Kidney epithelial cell (primary cell): ENCODE data around the gene ARL4C. TPM values are rescaled to one million over a fixed set of nuclear protein-coding genes. Genes with fewer than 3 reads are reported as not detected.

ENCODE experiments used
- DNase-seq: peaks from one replicate; pipeline ENCODE4 v3.0.0-alpha.2; 2010; ENCODE audit warnings: low read depth
- H3K27me3 ChIP-seq: 2 replicates; pipeline ENCODE4 v1.6.0; 2011; ENCODE audit warnings: low read length; ENCODE audit not compliant: control insufficient read depth, insufficient read depth
- H3K36me3 ChIP-seq: 2 replicates; pipeline ENCODE4 v1.5.1; 2011; ENCODE audit warnings: low read length; ENCODE audit not compliant: control insufficient read depth, insufficient read depth
- H3K4me3 ChIP-seq: 2 replicates; pipeline ENCODE4 v1.5.1; 2011; ENCODE audit warnings: low read depth, mild to moderate bottlenecking, control low read depth, low read length
- total RNA-seq: library from RNA; depleted of rRNA; stranded (reverse); fragments of >200 nt; gene quantifications from 2 replicates; pipeline ENCODE4 v1.2.3, GENCODE V29; 2015
- TF ChIP-seq, protein P1 (sequence below): IDR thresholded peaks from 2 replicates; pipeline ENCODE4 v1.5.1; 2011; ENCODE audit warnings: mild to moderate bottlenecking, moderate library complexity, low read length, control low read depth, inconsistent platforms; ENCODE audit not compliant: insufficient read depth, poor library complexity, severe bottlenecking

Gene ARL4C
- total RNA-seq, 1 donor from 2014 or later, result 115 TPM

DNA sequence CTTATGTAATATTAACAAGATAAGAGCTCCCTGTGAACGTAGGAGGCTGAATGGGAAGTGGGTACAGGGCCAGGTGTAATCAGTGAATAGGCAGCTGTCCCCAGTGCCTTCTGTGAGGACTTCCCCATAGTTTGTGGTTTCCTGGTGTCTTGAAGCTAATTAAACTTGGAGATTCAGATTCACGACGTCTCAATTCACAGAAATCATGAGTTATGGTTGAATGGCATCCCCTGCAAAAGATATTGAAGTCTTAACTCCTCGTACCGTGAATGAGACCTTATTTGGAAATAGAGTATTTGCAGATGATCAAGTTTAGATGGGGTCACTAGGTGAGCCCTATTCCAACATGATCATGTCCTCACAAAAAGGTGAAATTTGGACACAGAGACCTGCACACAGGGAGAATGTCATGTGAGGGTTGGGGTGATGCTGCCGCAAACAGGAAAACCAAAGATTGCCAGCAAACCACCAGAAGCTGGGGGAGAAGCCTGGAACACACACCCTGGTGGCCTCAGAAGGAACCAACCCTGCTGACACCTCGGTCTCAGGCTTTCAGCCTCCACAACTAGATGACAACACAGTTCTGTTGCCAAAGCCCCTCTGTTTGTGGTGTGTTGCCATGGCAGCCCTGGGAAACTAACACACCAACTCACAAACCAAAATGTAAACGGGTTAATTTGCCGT lies 13.2 kb downstream of the ARL4C start:
- TF ChIP-seq, protein P1, sequence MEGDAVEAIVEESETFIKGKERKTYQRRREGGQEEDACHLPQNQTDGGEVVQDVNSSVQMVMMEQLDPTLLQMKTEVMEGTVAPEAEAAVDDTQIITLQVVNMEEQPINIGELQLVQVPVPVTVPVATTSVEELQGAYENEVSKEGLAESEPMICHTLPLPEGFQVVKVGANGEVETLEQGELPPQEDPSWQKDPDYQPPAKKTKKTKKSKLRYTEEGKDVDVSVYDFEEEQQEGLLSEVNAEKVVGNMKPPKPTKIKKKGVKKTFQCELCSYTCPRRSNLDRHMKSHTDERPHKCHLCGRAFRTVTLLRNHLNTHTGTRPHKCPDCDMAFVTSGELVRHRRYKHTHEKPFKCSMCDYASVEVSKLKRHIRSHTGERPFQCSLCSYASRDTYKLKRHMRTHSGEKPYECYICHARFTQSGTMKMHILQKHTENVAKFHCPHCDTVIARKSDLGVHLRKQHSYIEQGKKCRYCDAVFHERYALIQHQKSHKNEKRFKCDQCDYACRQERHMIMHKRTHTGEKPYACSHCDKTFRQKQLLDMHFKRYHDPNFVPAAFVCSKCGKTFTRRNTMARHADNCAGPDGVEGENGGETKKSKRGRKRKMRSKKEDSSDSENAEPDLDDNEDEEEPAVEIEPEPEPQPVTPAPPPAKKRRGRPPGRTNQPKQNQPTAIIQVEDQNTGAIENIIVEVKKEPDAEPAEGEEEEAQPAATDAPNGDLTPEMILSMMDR, result peak; percentile 36
- no peak for DNase-seq
- Histone ChIP-seq H3K4me3 (no peak overlapping the region), H3K27me3 (no peaks in the 10 kb centered on the region), H3K36me3 (no peaks in the 10 kb centered on the region)

DNA sequence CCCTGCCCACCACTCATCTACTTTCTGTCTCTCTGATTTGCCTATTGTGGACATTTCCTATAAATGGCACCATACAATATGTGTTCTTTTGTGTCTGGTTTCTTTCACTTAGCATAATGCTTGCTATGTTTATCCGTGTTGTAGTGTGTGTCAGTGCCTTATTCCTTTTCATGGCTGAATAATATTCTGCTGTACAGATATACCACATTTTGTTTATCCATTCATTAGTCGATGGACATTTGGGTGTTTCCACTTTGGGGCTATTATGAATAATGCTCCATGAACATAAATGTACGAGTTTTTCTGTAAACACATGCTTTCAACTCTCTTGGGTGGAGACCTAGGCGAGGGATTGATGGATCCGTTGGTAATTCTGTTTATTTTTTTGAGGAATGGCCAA lies 15.6 kb downstream of the ARL4C start:
- H3K36me3 ChIP-seq, result no peaks in the 10 kb centered on the region
- H3K27me3 ChIP-seq, result no peaks in the 10 kb centered on the region
- no peak for DNase-seq
- H3K4me3 ChIP-seq, result no peak overlapping the region
- TF ChIP-seq, protein P1, result no peak

DNA sequence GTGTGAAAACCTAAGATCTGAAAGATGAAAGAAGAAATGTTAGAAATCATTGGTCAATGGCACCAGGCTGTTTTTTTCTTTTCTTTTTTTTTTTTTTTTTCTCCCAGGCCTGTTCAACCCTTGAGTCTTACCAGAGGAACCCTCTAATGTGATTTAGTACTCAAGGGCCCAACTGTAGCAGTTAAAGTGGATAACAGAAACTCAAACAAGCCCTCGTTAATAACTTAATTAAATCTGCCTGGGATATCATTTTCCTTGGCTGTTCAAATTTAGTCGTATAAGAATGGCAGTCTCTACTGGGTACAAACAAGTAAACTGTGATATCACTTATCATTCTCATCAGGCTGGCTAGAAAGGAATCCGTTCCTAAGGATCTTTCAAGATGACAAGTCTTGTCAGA lies 16.5 kb downstream of the ARL4C start:
- H3K27me3 ChIP-seq, result no peaks in the 10 kb centered on the region
- DNase-seq, result no peak
- no peak overlapping the region for H3K4me3 ChIP-seq
- no peaks in the 10 kb centered on the region for H3K36me3 ChIP-seq
- TF ChIP-seq, protein P1, result no peak

DNA sequence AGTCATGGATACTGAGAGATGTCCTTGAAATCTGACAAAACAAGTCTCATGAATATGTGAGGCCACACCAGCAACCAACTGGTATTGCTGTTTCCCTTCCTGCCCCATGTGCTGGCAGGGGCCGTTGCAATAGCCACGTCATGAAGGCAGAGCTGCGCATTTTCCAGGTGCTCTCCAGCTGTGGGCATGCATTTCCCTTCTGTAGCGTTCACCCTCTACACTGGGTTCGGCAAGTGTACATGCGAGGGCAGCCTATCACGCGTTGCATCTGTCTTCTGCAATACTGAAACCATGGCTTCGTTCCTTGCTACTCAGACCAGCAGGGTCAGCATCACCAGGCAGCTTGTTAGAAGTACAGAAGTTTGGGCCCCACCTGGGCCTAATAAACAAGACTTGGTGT lies 17.4 kb downstream of the ARL4C start:
- Histone ChIP-seq H3K36me3 (no peaks in the 10 kb centered on the region), H3K27me3 (no peaks in the 10 kb centered on the region), H3K4me3 (no peak overlapping the region)
- TF ChIP-seq, protein P1, result no peak
- no peak for DNase-seq

DNA sequence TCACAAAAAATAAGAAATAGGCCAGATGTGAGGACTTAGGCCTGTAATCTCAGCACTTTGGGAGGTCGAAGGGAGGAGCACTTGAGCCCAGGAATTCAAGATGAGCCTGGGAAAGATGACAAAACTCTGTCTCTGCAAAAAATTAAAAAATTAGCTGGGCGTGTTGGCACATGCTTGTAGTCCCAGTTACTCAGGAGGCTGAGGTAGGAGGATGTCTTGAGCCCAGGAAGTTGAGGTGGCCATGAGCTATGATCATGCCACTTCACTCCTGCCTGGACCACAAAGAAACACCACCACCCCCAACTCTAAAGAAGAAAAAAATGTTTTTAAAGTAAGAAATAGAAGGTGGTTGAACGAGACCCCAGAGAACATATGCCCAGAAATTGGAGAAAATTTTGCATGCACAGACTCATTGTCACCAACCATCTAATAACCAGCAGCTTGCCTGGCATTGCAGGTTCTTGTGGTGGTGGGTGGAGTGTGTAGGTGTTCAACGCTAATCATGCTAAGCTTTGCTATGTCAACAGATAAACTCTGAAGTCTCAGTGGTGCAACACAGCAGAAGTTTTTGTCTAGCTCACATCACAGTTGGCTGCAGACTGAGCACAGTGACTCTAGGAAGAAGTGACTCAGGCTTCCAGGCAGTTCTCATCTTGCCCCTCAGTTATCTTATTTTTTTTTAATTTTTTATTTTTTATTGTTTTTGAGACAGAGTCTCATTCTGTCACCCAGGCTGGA lies 18.6 kb downstream of the ARL4C start:
- DNase-seq, result no peak
- Histone ChIP-seq H3K36me3 (no peaks in the 10 kb centered on the region), H3K4me3 (no peak overlapping the region), H3K27me3 (no peaks in the 10 kb centered on the region)
- TF ChIP-seq, protein P1, result no peak
